Muscle of leg (tissue), 11 donors: ENCODE results near the gene MT4. TPM values are rescaled to one million over a fixed set of nuclear protein-coding genes. Genes with fewer than 3 reads are reported as not detected.

Experiments used
- DNase-seq: peaks from one replicate; pipeline ENCODE4 v3.0.0; 2013
- H3K27ac ChIP-seq: one replicate; pipeline ENCODE4 v1.5.1; 2013; ENCODE audit warnings: mild to moderate bottlenecking, low read length, control low read depth
- H3K27me3 ChIP-seq: one replicate; pipeline ENCODE4 v1.6.1; 2013; ENCODE audit warnings: low read length; ENCODE audit not compliant: control insufficient read depth, insufficient read depth
- H3K36me3 ChIP-seq: one replicate; pipeline ENCODE4 v1.6.1; 2013; ENCODE audit warnings: low read length; ENCODE audit not compliant: control insufficient read depth, insufficient read depth
- H3K4me1 ChIP-seq: one replicate; pipeline ENCODE4 v1.6.1; 2013; ENCODE audit warnings: low read length; ENCODE audit not compliant: control insufficient read depth, insufficient read depth
- H3K4me3 ChIP-seq: one replicate; pipeline ENCODE4 v1.5.1; 2013; ENCODE audit warnings: low read length, control low read depth
- H3K9me3 ChIP-seq: replicated peaks from 2 replicates; pipeline ENCODE4 v1.6.1; 2013; ENCODE audit warnings: low read depth, low read length; ENCODE audit not compliant: control insufficient read depth
- WGBS: methylation state at CpG from one replicate; pipeline ENCODE4 v1.1.5; 2013; ENCODE audit warnings: missing lambda C conversion rate; ENCODE audit not compliant: insufficient coverage; 5-methylcytosine and 5-hydroxymethylcytosine counted together
- polyA plus RNA-seq, 8 donors: library from polyadenylated mRNA; unstranded; fragments of 120-200 nt; gene quantifications; one replicate each; pipeline versions ENCODE4 v1.2.1 to v1.2.3, GENCODE V29; 2013; ENCODE audit warnings: inconsistent platforms in 1 of 8, low replicate concordance in 1 of 8; ENCODE audit not compliant: insufficient read length in 8 of 8, insufficient read depth in 1 of 8
- total RNA-seq: library from RNA; stranded (reverse); fragments of 120-200 nt; gene quantifications from one replicate; pipeline ENCODE4 v1.2.4, GENCODE V29; 2013

The MT4 gene
- total and polyA plus RNA-seq, 9 donors: not detected

GRCh38 chr16:56609463-56609921, 44.6 kb downstream of the MT4 start:
- H3K4me3 ChIP-seq: peak overlapping the region; percentile 63
- H3K9me3 ChIP-seq: no peaks in the 10 kb centered on the region
- no peaks in the 10 kb centered on the region for H3K36me3 ChIP-seq
- WGBS: 0% methylated on average over 3 of the region's 6 CpGs
- peaks cover 55% of the 10 kb centered on the region for H3K4me1 ChIP-seq
- H3K27ac ChIP-seq: peak overlapping the region; percentile 87
- DNase-seq: peak; percentile 93
- no peaks in the 10 kb centered on the region for H3K27me3 ChIP-seq

DNA sequence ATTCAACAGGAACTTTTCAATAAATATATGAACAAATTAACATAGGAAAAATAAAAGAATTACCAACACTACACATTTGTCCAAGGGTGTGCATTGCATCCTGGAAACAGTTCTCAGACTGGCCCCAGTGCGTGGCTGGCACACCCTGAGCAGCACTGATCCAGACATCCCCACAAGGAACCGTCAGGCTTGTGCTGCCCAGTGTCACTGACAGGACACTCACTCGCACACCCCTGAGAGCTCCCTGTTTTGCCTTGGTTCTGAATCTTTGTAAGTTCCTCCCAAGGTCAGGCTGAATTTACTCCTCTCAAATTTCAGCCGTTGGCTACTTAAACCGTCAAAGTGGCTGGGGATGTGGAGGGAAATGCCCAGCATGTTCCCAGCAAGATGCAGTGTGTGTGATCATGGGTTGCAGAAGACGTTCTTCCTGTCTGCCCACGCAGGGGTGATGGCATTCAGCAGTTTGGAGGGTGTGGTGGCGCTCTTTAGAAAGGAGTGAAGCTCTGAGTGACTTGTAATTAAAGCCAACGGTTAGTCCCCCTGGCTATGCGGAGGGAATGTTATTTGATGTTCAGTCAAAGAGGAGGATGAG, 45.2 kb downstream of the MT4 start:
- Histone ChIP-seq H3K9me3 (no peaks in the 10 kb centered on the region), H3K36me3 (no peaks in the 10 kb centered on the region), H3K27ac (peak overlapping the region; percentile 87), H3K27me3 (no peaks in the 10 kb centered on the region), H3K4me3 (no peak overlapping the region), H3K4me1 (peaks cover 55% of the 10 kb centered on the region)
- 30% methylated on average over 10 of the region's 10 CpGs for WGBS
- DNase-seq: peak; percentile 49

GRCh38 chr16:56610609-56611111, 45.8 kb downstream of the MT4 start:
- Histone ChIP-seq H3K4me3 (no peak overlapping the region), H3K36me3 (no peaks in the 10 kb centered on the region), H3K9me3 (no peaks in the 10 kb centered on the region), H3K27ac (peak overlapping the region; percentile 87), H3K27me3 (no peaks in the 10 kb centered on the region), H3K4me1 (peaks cover 55% of the 10 kb centered on the region)
- DNase-seq: peak; percentile 67
- 40% methylated on average over 1 of the region's 2 CpGs for WGBS

DNA sequence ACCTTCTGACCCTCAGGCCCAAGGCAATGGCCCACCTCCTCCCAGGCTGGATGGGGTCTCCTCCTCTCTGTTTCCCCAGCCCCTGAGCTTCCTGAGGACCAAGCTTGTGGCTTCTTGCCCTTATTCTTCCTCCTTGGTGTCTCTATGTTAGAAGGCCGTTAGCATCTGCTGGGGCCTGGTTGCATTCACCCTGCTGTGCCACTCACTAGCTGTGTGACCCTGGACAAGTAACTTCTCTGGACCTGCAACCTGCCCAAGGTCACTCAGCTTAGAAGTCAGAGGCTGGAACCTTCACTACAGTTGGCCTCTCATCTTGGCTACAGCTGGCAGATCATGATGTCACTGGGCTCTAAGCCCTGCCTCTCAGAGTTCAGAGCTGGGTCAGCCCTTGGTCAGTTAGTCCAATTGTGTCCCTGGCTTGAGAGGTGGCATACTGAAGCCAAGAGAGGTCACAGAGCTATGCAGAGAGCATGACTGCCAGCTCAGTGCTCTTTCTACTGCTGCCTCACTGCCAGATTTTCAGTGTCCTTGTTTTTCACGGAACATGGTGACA, 46.5 kb downstream of the MT4 start:
- H3K4me3 ChIP-seq: no peak overlapping the region

GRCh38 chr16:56613706-56614105, 48.8 kb downstream of the MT4 start:
- no peak for DNase-seq
- Histone ChIP-seq H3K36me3 (no peaks in the 10 kb centered on the region), H3K4me1 (peaks cover 51% of the 10 kb centered on the region), H3K4me3 (no peak overlapping the region), H3K27me3 (peaks cover 14% of the 10 kb centered on the region), H3K9me3 (no peaks in the 10 kb centered on the region), H3K27ac (no peak overlapping the region)

More for the DNA sequence above, 46.5 kb downstream of the MT4 start:
- peak overlapping the region; percentile 87 for H3K27ac ChIP-seq
- H3K9me3 ChIP-seq: no peaks in the 10 kb centered on the region
- 42% methylated on average over 1 of the region's 2 CpGs for WGBS
- H3K27me3 ChIP-seq: peaks cover 2% of the 10 kb centered on the region
- DNase-seq: peak; percentile 61
- H3K4me1 ChIP-seq: peaks cover 53% of the 10 kb centered on the region
- no peaks in the 10 kb centered on the region for H3K36me3 ChIP-seq

DNA sequence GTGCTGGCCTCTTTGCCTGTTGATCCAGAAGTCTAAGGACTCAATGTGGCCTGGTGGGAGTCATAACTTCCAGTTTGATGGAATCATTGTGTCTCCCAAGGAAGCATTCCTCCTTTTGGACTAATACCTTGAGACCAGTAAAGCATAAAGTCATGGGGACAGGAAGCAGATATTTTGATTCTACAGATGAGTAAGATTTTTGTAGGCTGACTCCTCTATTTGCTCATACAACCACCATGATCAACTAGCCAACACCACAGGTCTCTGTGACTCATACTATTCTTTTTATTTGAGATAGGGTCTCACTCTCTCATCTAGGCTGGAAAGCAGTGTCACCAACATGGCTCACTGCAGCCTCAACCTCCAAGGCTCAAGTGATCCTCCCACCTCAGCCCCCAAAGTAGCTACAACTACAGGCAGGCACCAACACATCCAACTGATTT, 49.7 kb downstream of the MT4 start:
- Histone ChIP-seq H3K4me3 (no peak overlapping the region), H3K36me3 (no peaks in the 10 kb centered on the region), H3K27ac (no peak overlapping the region), H3K27me3 (peaks cover 14% of the 10 kb centered on the region), H3K4me1 (peaks cover 42% of the 10 kb centered on the region), H3K9me3 (no peaks in the 10 kb centered on the region)
- DNase-seq: no peak

GRCh38 chr16:56615353-56615752, 50.5 kb downstream of the MT4 start:
- Histone ChIP-seq H3K27ac (no peak overlapping the region), H3K9me3 (no peaks in the 10 kb centered on the region), H3K27me3 (peaks cover 14% of the 10 kb centered on the region), H3K4me1 (peaks cover 35% of the 10 kb centered on the region), H3K36me3 (no peaks in the 10 kb centered on the region), H3K4me3 (no peak overlapping the region)
- WGBS: no CpG with 5 or more reads among the region's 3 CpGs
- DNase-seq: no peak

DNA sequence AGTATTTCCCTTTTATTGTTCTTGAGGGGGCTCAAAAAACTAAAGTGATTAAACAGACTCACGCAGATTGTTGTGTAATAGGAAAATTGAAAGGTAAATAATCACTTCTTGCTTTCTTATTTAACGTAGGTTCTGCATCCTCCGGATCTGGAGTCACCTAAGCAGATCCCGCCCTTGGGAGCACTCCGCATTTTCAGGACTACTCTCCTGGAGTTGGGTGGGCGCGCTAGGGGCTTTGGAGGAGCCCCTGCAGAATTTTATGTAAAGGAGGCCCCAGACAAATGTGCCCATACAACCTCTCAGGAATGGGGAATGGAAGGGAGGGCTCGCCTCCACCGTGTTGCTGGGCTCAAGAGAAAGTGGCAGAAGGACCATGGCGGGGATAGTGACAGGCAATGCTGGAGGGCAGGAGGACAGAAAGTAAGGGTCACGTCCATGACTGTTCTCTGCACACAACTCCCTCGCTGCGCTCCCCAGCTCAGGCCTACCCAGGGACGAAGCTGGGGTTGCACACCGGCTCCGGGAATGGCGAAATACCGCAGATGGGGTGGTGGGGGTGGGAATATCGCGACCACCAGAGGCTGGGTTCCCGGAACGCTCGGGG, 51.8 kb downstream of the MT4 start:
- 25% methylated on average over 16 of the region's 23 CpGs for WGBS
- no peaks in the 10 kb centered on the region for H3K36me3 ChIP-seq
- H3K27ac ChIP-seq: no peak overlapping the region
- no peaks in the 10 kb centered on the region for H3K9me3 ChIP-seq
- peaks cover 22% of the 10 kb centered on the region for H3K4me1 ChIP-seq
- DNase-seq: no peak
- peaks cover 14% of the 10 kb centered on the region for H3K27me3 ChIP-seq
- H3K4me3 ChIP-seq: peak overlapping the region; percentile 40

DNA sequence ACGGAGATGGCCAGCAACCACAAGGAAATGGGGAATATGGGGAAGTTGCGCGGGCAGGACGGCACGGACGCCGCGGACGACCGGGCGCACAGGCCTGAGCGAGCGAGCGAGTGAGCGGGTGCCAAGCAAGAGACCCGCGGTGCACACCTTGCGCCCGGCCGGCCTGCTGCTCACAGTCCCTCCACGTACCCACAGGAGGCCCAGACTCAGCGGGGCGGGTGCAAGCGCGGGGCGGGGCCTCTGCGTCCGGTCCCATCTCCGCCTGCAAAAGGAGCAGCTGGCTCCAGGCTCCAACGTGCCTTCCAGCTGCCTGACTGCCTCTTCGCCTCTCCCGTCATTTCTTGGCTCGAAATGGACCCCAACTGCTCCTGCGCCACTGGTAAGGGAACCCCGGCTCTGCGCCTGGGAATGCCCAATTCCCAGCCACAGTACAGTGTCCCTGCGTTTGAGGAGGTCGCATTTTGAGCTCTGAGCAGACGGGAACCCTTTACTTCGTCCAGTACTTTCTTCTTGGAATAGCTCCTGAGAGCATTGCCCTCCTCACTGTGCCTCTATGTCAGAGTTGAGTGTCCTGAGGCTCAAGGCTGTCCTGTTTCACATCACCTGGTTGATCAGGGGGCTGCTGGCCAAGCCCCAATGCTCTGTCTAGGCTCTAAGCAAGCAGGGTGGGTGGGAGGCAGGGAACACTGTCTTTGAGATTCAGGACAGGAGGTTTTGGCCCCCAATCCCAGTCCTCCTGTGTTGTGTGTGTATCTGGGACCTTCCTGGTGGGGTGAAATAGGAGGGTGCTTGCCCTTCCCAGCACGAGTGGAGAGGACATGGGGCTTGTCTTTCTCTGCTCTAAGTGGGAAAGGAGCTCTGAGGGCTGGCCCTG, 52.6 kb downstream of the MT4 start:
- Histone ChIP-seq H3K36me3 (no peaks in the 10 kb centered on the region), H3K9me3 (no peaks in the 10 kb centered on the region), H3K27me3 (peaks cover 14% of the 10 kb centered on the region), H3K4me3 (peak overlapping the region; percentile 40), H3K4me1 (peaks cover 18% of the 10 kb centered on the region), H3K27ac (no peak overlapping the region)
- WGBS: under 1% methylated on average over 40 of the region's 41 CpGs
- DNase-seq: peak; percentile 89

DNA sequence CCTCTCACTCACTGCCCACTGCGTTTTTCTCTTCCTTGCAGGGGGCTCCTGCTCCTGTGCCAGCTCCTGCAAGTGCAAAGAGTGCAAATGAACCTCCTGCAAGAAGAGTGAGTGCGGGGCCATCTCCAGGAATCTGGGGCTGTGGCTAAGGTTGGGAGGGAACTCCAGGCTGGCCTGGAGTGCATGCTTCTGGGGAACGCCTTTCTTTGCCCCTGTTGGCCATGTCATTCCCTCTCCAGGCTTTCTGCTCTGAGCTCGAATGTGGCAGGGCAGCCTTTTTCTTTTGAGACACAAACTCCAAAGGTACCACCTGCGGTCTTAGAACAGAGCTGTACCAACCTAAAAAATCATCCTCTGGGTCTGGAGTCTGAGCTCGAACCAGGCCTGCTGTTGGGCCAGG, 53.3 kb downstream of the MT4 start:
- Histone ChIP-seq H3K36me3 (no peaks in the 10 kb centered on the region), H3K9me3 (no peaks in the 10 kb centered on the region), H3K4me3 (no peak overlapping the region), H3K27ac (no peak overlapping the region), H3K27me3 (peaks cover 14% of the 10 kb centered on the region), H3K4me1 (peaks cover 18% of the 10 kb centered on the region)
- 58% methylated on average over 4 of the region's 6 CpGs for WGBS
- DNase-seq: no peak
